Activated CD8-positive, alpha-beta T cell treated with anti-CD3 and anti-CD28 coated beads for 36 hours (primary cell): ENCODE data around the gene RHEBL1. TPM values are rescaled to one million over a fixed set of nuclear protein-coding genes. Genes with fewer than 3 reads are reported as not detected.

ENCODE experiments used
- ATAC-seq: fragments of 200-7000 bp; cut with Tn5 transposase; one replicate; pipeline ENCODE4 v1.10.0; 2021; ENCODE audit warnings: mild to moderate bottlenecking, moderate library complexity
- CTCF ChIA-PET: fragments of 350-600 bp; sonication (Branson Sonifier 250); formaldehyde crosslinking; loops from one replicate; lab custom pipeline; 2021; ENCODE audit warnings: antibody characterized with exemption; lab: Charles Lee
- POLR2A ChIA-PET: fragments of 350-600 bp; sonication (Branson Sonifier 250); formaldehyde crosslinking; loops from one replicate; lab custom pipeline; 2021; ENCODE audit warnings: antibody characterized with exemption; lab: Charles Lee
- DNase-seq: peaks from one replicate; pipeline ENCODE4 v3.0.0-alpha.2; 2020
- H3K27ac Mint-ChIP-seq: one replicate; pipeline ENCODE4 v1.8.0; 2021; ENCODE audit warnings: mild to moderate bottlenecking, mixed read lengths
- H3K27me3 Mint-ChIP-seq: one replicate; pipeline ENCODE4 v1.8.0; 2021; ENCODE audit warnings: mixed read lengths
- H3K36me3 Mint-ChIP-seq: one replicate; pipeline ENCODE4 v1.8.0; 2021; ENCODE audit warnings: low read depth, mixed read lengths
- H3K4me1 Mint-ChIP-seq: one replicate; pipeline ENCODE4 v1.8.0; 2021; ENCODE audit warnings: low read depth, mixed read lengths
- H3K4me3 Mint-ChIP-seq: one replicate; pipeline ENCODE4 v1.8.0; 2021; ENCODE audit warnings: mild to moderate bottlenecking, moderate library complexity, mixed read lengths
- H3K9me3 Mint-ChIP-seq: one replicate; pipeline ENCODE4 v1.8.0; 2021; ENCODE audit warnings: mixed read lengths
- intact Hi-C: fragments of 100-400 bp; cut with micrococcal nuclease; formaldehyde crosslinking; loops from one replicate; pipeline ENCODE4 v1.10.0; 2022
- total RNA-seq, 2 experiments: library from RNA; stranded (reverse); gene quantifications; one replicate each; pipeline ENCODE4 v1.2.3, GENCODE V29; 2021
- TF ChIP-seq, protein P1 (sequence below): fragments of 200-600 bp; IDR thresholded peaks from one replicate; pipeline ENCODE4 v1.8.0; 2022; ENCODE audit warnings: antibody characterized with exemption, mild to moderate bottlenecking

Gene RHEBL1
- total RNA-seq, 2 experiments from 2014 or later = 18.5 to 19.8 TPM

GRCh38 chr12:49021292-49021915, 48.4 kb downstream of the RHEBL1 start:
- Mint-ChIP-seq H3K36me3 (peaks cover 32% of the 10 kb centered on the region), H3K27me3 (no peaks in the 10 kb centered on the region), H3K9me3 (no peaks in the 10 kb centered on the region), H3K27ac (no peak overlapping the region), H3K4me3 (no peak overlapping the region), H3K4me1 (peaks cover 22% of the 10 kb centered on the region)
- ChIA-PET POLR2A (interaction anchor here (1.0 to 3.7 kb wide), 3 partner anchors 22 to 110 kb away, joined by 4 to 22 read pairs (median 5); partner anchors contain the start of gene TUBA1B), CTCF (interaction anchor here (1.0 to 3.3 kb wide), 7 partner anchors 13 to 117 kb away, joined by 3 to 37 read pairs (median 5); a partner anchor contains a TSS)
- no peak for ATAC-seq
- intact Hi-C loops = no loop called here
- TF ChIP-seq, protein P1, sequence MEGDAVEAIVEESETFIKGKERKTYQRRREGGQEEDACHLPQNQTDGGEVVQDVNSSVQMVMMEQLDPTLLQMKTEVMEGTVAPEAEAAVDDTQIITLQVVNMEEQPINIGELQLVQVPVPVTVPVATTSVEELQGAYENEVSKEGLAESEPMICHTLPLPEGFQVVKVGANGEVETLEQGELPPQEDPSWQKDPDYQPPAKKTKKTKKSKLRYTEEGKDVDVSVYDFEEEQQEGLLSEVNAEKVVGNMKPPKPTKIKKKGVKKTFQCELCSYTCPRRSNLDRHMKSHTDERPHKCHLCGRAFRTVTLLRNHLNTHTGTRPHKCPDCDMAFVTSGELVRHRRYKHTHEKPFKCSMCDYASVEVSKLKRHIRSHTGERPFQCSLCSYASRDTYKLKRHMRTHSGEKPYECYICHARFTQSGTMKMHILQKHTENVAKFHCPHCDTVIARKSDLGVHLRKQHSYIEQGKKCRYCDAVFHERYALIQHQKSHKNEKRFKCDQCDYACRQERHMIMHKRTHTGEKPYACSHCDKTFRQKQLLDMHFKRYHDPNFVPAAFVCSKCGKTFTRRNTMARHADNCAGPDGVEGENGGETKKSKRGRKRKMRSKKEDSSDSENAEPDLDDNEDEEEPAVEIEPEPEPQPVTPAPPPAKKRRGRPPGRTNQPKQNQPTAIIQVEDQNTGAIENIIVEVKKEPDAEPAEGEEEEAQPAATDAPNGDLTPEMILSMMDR = no peak
- no peak for DNase-seq

GRCh38 chr12:49020441-49020840, 49.3 kb downstream of the RHEBL1 start:
- H3K4me3 Mint-ChIP-seq = no peak overlapping the region
- peaks cover 23% of the 10 kb centered on the region for H3K4me1 Mint-ChIP-seq
- H3K9me3 Mint-ChIP-seq = no peaks in the 10 kb centered on the region
- H3K36me3 Mint-ChIP-seq = peaks cover 26% of the 10 kb centered on the region
- DNase-seq = no peak
- H3K27me3 Mint-ChIP-seq = no peaks in the 10 kb centered on the region
- intact Hi-C loops = no loop called here
- TF ChIP-seq, protein P1 = no peak
- peak overlapping the region; percentile 2 for H3K27ac Mint-ChIP-seq
- ChIA-PET POLR2A (interaction anchor here (0.9 to 3.7 kb wide), 6 partner anchors 10 to 168 kb away, joined by 3 to 22 read pairs (median 4); partner anchors contain the start of genes DDX23, FKBP11 and TUBA1B), CTCF (interaction anchor here (1.0 to 3.3 kb wide), 16 partner anchors 11 to 168 kb away, joined by 3 to 37 read pairs (median 6); partner anchors contain the start of genes DDX23 and WNT1)
- no peak for ATAC-seq

DNA sequence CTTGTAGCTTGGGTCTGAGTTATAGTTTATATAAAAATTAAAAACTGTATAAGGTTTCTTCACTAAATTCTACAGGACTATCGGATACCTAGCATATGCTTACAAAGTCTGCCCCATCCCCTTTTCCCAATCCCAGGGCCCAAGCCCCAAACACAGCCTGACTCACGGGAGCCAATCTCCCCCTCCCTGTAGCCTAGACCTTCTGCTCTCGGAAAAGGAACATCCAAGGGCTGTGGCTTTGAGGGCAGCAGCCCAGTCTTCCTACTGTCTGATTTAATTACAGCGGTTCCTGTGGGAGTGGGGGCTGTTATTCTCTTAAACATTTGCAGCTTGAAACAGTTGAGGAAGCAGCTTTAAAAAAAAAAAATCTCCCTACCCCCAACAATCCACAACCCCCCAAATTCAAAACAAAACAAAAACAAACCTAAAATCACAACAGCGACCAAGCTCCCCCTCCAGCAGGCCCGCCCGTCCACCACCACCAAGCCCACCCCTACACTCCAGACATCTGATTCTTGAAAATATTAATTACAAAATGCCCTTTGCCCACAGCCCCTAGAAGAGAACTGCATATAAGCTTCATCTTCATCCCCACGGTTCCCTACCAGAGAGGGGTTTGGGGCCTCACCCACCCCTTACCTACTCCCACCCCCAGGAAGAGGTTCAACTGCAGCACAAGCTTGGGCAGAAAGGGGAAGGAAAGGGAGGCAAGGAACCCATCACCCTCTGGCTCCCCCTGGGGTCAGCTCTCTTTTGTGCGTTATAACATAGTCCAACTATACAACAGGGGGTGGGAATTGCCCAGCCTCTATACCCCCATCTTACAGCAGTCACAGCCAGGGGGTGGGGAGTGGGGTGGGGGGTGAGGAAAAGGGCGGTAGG, 50.1 kb downstream of the RHEBL1 start:
- intact Hi-C loops = no loop called here
- peak overlapping the region; percentile 98 for H3K27ac Mint-ChIP-seq
- ATAC-seq = peak; percentile 14
- H3K27me3 Mint-ChIP-seq = no peaks in the 10 kb centered on the region
- TF ChIP-seq, protein P1 = peak; percentile 36
- H3K9me3 Mint-ChIP-seq = no peaks in the 10 kb centered on the region
- peak overlapping the region; percentile 95 for H3K4me3 Mint-ChIP-seq
- CTCF ChIA-PET = interaction anchor here (0.6 to 3.3 kb wide), 19 partner anchors 10 to 167 kb away, joined by 3 to 37 read pairs (median 5); partner anchors contain the start of genes DDX23 and WNT1
- peaks cover 28% of the 10 kb centered on the region for H3K36me3 Mint-ChIP-seq
- DNase-seq = peak; percentile 80
- POLR2A ChIA-PET = interaction anchor here (0.5 to 3.7 kb wide), 9 partner anchors 10 to 167 kb away, joined by 3 to 22 read pairs (median 4); partner anchors contain the start of genes DDN, DDX23, FKBP11 and TUBA1B
- H3K4me1 Mint-ChIP-seq = peaks cover 23% of the 10 kb centered on the region

DNA sequence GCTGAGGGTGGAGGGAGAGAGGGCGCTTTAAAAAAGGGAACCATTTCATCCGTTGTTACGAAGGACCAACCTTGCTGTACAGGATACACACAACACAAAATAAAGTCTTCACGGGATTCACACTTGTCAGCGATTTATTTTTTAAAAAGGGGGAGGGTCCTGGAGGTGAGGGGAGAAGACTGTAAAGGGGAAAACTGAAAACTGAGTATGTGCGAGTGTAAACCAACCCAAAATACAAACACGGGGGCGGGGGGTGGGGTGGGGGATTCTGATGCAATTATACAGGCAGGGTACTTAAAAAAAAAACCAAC, 50.7 kb downstream of the RHEBL1 start:
- DNase-seq (no peak), ATAC-seq (peak; percentile 14)
- Mint-ChIP-seq H3K27me3 (no peaks in the 10 kb centered on the region), H3K27ac (peak overlapping the region; percentile 98), H3K9me3 (no peaks in the 10 kb centered on the region), H3K36me3 (peaks cover 27% of the 10 kb centered on the region), H3K4me3 (peak overlapping the region; percentile 95), H3K4me1 (peaks cover 23% of the 10 kb centered on the region)
- TF ChIP-seq, protein P1 = no peak
- intact Hi-C loops = no loop called here
- POLR2A ChIA-PET = interaction anchor here (0.5 to 3.7 kb wide), 5 partner anchors 11 to 113 kb away, joined by 3 to 22 read pairs (median 5); partner anchors contain the start of genes DDN and TUBA1B
- CTCF ChIA-PET = interaction anchor here (0.9 to 3.3 kb wide), 11 partner anchors 10 to 166 kb away, joined by 3 to 37 read pairs (median 6); partner anchors contain the start of genes DDX23 and WNT1
